ENCODE data around the gene TBC1D10B.

DNA sequence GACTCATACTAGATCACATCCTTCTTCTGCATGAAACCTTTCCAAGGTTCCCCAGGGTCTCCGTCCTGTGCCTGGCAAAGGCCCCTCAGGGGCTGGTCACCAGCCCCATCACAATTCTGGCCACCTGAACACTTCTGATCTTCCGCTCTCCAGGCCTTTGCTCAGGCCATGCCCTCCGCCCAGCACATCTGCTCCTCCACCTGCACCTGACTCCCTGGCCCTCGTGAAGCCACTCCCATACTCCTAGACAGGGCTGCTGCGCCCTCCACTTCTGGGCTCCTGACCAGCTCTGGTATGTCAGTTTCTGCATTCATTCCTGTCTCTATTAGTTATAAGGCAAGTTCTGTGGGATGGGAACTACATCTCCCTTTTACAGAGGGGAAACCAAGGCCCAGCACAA is 2.4 kb upstream of the TBC1D10B start:
- TF ChIP-seq, protein P1, sequence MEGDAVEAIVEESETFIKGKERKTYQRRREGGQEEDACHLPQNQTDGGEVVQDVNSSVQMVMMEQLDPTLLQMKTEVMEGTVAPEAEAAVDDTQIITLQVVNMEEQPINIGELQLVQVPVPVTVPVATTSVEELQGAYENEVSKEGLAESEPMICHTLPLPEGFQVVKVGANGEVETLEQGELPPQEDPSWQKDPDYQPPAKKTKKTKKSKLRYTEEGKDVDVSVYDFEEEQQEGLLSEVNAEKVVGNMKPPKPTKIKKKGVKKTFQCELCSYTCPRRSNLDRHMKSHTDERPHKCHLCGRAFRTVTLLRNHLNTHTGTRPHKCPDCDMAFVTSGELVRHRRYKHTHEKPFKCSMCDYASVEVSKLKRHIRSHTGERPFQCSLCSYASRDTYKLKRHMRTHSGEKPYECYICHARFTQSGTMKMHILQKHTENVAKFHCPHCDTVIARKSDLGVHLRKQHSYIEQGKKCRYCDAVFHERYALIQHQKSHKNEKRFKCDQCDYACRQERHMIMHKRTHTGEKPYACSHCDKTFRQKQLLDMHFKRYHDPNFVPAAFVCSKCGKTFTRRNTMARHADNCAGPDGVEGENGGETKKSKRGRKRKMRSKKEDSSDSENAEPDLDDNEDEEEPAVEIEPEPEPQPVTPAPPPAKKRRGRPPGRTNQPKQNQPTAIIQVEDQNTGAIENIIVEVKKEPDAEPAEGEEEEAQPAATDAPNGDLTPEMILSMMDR (IDR thresholded peaks at IDR 0.05 in 2 of 3, conservative IDR thresholded peaks at IDR 0.05 in 1 of 3; ENCODE audit: insufficient read depth in 2 of 3, low read depth in 1 of 3, low read length in 3 of 3) = no peak
- TF ChIP-seq ZKSCAN1 (IDR thresholded peaks at IDR 0.05; ENCODE audit: low read depth, low read length) (no peak), PURB (CRISPR knock-in tag; IDR thresholded peaks at IDR 0.05; ENCODE audit: low read depth) (no peak)

All from K562 (cell line).